ENCODE data around the gene KRT72. TPM values are rescaled to one million over a fixed set of nuclear protein-coding genes. Genes with fewer than 3 reads are reported as not detected.

KRT72 gene
- total RNA-seq, 1 experiment from 2014 or later, result not detected

DNA sequence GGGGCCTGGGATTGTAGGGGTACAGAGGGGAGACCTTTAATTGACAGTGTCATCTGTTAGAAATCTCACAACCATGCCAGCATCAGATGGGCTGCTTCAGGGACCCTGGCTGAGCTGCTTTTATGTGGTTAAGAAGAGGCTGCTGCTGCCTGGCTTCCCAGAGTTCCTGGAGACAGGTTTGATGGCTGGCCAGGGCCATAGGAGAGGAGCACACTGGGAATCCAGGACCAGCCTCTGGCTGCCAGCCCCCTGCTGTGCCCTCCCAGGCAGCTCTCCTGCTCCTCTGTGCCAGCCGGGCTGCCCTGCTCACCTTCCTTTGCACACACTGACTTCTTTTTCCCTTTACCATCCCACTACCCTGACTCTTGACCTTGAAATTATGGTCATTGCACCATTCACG, 17.6 kb upstream of the KRT72 start:
- Histone ChIP-seq H4K5ac (ENCODE audit: insufficient read length, low read depth, low read length) (no peak overlapping the region), H3K27me3 (ENCODE audit: insufficient read depth, low read length) (no peaks in the 10 kb centered on the region), H2BK120ac (ENCODE audit: low read depth, low read length, poor library complexity, severe bottlenecking) (no peak overlapping the region), H3T11ph (ENCODE audit: low read length) (no peak overlapping the region), H3K4me2 (ENCODE audit: insufficient read depth, insufficient read length, low read length) (no peak overlapping the region), H3K79me2 (ENCODE audit: insufficient read depth, low read length) (no peaks in the 10 kb centered on the region), H3K23ac (ENCODE audit: insufficient read length, low read depth, low read length) (no peak overlapping the region), H3K23me2 (ENCODE audit: insufficient read length, low read depth, low read length, poor library complexity, severe bottlenecking) (no peaks in the 10 kb centered on the region), H3K4ac (ENCODE audit: low read depth, low read length) (no peak overlapping the region; the same call in 1 of the 2 replicates), H3K56ac (ENCODE audit: insufficient read length, low read depth, low read length) (no peak overlapping the region), H2BK12ac (ENCODE audit: insufficient read length, low read depth, low read length) (no peak overlapping the region), H2BK15ac (ENCODE audit: low read depth, low read length) (no peak overlapping the region), H2BK20ac (ENCODE audit: low read depth, low read length, poor library complexity, severe bottlenecking) (no peak overlapping the region), H3K4me1 (ENCODE audit: insufficient read depth, low read length) (no peaks in the 10 kb centered on the region), H3K79me1 (ENCODE audit: insufficient read depth, low read depth, low read length, poor library complexity, severe bottlenecking) (no peaks in the 10 kb centered on the region), H2BK5ac (ENCODE audit: insufficient read length, low read length) (no peak overlapping the region), H3K9me3 (ENCODE audit: control insufficient read depth, low read depth, low read length) (no peaks in the 10 kb centered on the region), H3K27ac (ENCODE audit: insufficient read length, low read depth, low read length) (no peak overlapping the region), H2AFZ (ENCODE audit: low read length) (no peak overlapping the region), H4K20me1 (ENCODE audit: control insufficient read depth, insufficient read depth, insufficient read length) (no peaks in the 10 kb centered on the region), H2AK5ac (ENCODE audit: insufficient read length, low read length) (no peak overlapping the region), H3K18ac (ENCODE audit: insufficient read length, low read depth, low read length) (peak overlapping the region; percentile 41), H4K8ac (replicated peaks; ENCODE audit: insufficient read length, low read depth, low read length) (no peak overlapping the region), H4K91ac (ENCODE audit: insufficient read length, low read depth, low read length) (no peak overlapping the region), H3K14ac (ENCODE audit: insufficient read depth, low read length) (no peak overlapping the region), H3K9ac (ENCODE audit: extremely low read depth, insufficient read length, low read length) (no peak overlapping the region)
- DNase-seq, result peak; percentile 25
- TF ChIP-seq CTCF (conservative IDR thresholded peaks at IDR 0.05), result no peak
- no peak overlapping the region for H3K27ac Mint-ChIP-seq
- H3K4me3 Mint-ChIP-seq, result no peak overlapping the region
- peaks cover 10 to 14% of the 10 kb centered on the region in 2 experiments for H3K4me1 Mint-ChIP-seq
- no peaks in the 10 kb centered on the region for H3K9me3 Mint-ChIP-seq
- peaks cover 14% of the 10 kb centered on the region for H3K27me3 Mint-ChIP-seq (ENCODE audit: low read depth)
- H3K36me3 Mint-ChIP-seq (ENCODE audit: insufficient read depth in 1 of 3, low read depth in 3 of 3), result no peaks in the 10 kb centered on the region
- no CpG with 5 or more reads among the region's 2 CpGs for WGBS (ENCODE audit: extremely low coverage, insufficient read length, low lambda C conversion rate)

Data from H9 (cell line).